Heart left ventricle (tissue), 16 donors: ENCODE data around the gene UBE2I. TPM values are rescaled to one million over a fixed set of nuclear protein-coding genes. Genes with fewer than 3 reads are reported as not detected.

Source experiments
- ATAC-seq, 4 donors: fragments of 200-7000 bp; cut with Tn5 transposase; one replicate each; pipeline ENCODE4 v1.9.1; 2020 to 2022; ENCODE audit warnings: moderate library complexity in 4 of 4, mild to moderate bottlenecking in 3 of 4, moderate number of reproducible peaks in 1 of 4
- DNase-seq, 5 donors: peaks; one replicate each; pipeline ENCODE4 v3.0.0-alpha.2; 2020
- H3K27ac ChIP-seq, 12 donors: fragments of 200-600 bp; sonication (generic) in 4 of 12; one replicate each; pipeline versions ENCODE4 v1.5.0 to v1.8.0; 2016 to 2022; ENCODE audit warnings: mild to moderate bottlenecking in 2 of 12
- H3K27me3 ChIP-seq, 9 donors: fragments of 200-600 bp; sonication (generic) in 2 of 9; one replicate each; pipeline versions ENCODE4 v1.5.1 to v1.8.0; 2016 to 2022; ENCODE audit warnings: mild to moderate bottlenecking in 3 of 9
- H3K36me3 ChIP-seq, 9 donors: fragments of 200-600 bp; sonication (generic) in 2 of 9; one replicate each; pipeline versions ENCODE4 v1.5.0 to v1.8.0; 2018 to 2022; ENCODE audit warnings: mild to moderate bottlenecking in 2 of 9
- H3K4me1 ChIP-seq, 12 donors: fragments of 200-600 bp; sonication (generic) in 4 of 12; one replicate each; pipeline versions ENCODE4 v1.5.0 to v1.8.0; 2016 to 2022; ENCODE audit warnings: mild to moderate bottlenecking in 3 of 12
- H3K4me3 ChIP-seq, 12 donors: fragments of 200-600 bp; sonication (generic) in 4 of 12; one replicate each; pipeline versions ENCODE4 v1.5.0 to v1.8.0; 2017 to 2022; ENCODE audit warnings: mild to moderate bottlenecking in 9 of 12, moderate library complexity in 4 of 12
- H3K9me3 ChIP-seq, 12 donors: fragments of 200-600 bp; sonication (generic) in 4 of 12; one replicate each; pipeline versions ENCODE4 v1.5.0 to v1.8.0; 2016 to 2022; ENCODE audit warnings: mild to moderate bottlenecking in 1 of 12
- POLR2A ChIP-seq, 2 donors: fragments of 450-650 bp; IDR thresholded peaks; one replicate each; pipeline ENCODE4 v1.6.1; 2017; ENCODE audit warnings: antibody characterized with exemption in 2 of 2, mild to moderate bottlenecking in 2 of 2, moderate library complexity in 2 of 2
- WGBS, 4 donors: extraction: QIAGEN DNeasy Blood & Tissue Kit in 2 of 4; methylation state at CpG; one replicate each; pipeline versions ENCODE4 v1.1.5 to v1.1.7; 2013 to 2018; 5-methylcytosine and 5-hydroxymethylcytosine counted together
- intact Hi-C, 10 donors: fragments of 100-400 bp; cut with DNase I; formaldehyde crosslinking; loops; one replicate each; pipeline versions ENCODE4 v1.11.1 to v1.14.2; 2022
- polyA plus RNA-seq, 2 donors: library from polyadenylated mRNA; stranded (reverse); fragments of 200-250 nt; gene quantifications; one replicate each; pipeline ENCODE4 v1.2.3, GENCODE V29; 2013
- total RNA-seq, 9 donors: library from RNA; depleted of rRNA in 2 of 9; stranded (reverse); fragments of >200 nt in 2 of 9; fragmentation: NEBNext Ultra II Directional in 3 of 9; extraction: Animal tissue kit (Norgen Biotek cat#: 25700) in 3 of 9; gene quantifications; one replicate each; pipeline versions ENCODE4 v1.1.0 to v1.2.4, GENCODE V29; 2016 to 2023
- TF ChIP-seq, protein P1 (sequence below), 12 donors: fragments of 200-600 bp; sonication (generic) in 4 of 12; IDR thresholded peaks; one replicate each; pipeline versions ENCODE4 v1.5.0 to v1.8.0; 2018 to 2022; ENCODE audit warnings: antibody characterized with exemption in 12 of 12, mild to moderate bottlenecking in 5 of 12
- donor health status: ischemic (EF 13 %, LVEDD 7.1; RV severe dilation, severe dysfunction).
- donor health status: healthy with polysubstance abuse.
- donor health status: DM: no; HTN: yes; CAD: no.
- donor health status: DM: no; HTN: no; CAD: no.
- donor health status: ischemic (EF 25% LVEDD 6.9; RV normal size, moderate dysfunction).
- donor health status: ischemic (EF 25% LVEDD 5.7; RV mildly dilated, moderate dysfunction).
- donor health status: healthy.
- donor health status: DM: yes; HTN: yes; CAD: no.
- donor health status: ischemic (EF 35%, LVEDD 5.7; RV mildly dilated, moderate dysfunction).
- donor health status: nonischemic (EF 11% LVEDD 7.7; RV severe dilation, severe dysfunction).
- donor health status: DM: yes; HTN: yes; CAD: no.
- donor health status: PGD.
- donor health status: ischemic (EF 29% LVEDD 5.4; RV normal size, mild dysfunction).
- donor health status: nonischemic (EF 23%, LVEDD 6.1; RV moderate dilation, normal function).

UBE2I gene
- total and polyA plus RNA-seq, 11 donors, result 59.3 to 105 (median 82.5) TPM

DNA sequence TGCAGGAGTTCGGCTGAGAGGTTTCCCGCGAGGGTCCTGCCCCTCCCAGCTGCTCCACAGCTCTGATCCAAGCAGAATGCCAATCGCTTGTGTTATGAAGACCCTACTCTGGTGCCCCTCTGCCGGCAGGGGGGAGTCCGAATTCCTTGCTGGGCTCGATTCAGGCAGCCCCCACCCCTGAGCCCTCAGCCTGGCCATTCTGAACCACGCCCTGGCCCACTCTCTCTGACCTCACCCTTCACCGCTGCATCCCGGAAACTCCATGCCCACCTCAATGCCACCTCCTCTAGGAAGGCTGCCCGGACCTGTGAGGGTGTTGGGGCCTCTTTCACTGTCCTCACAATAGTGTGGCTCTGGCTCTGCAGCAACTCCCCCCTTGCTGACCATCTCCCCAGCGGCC is 7.9 kb upstream of the UBE2I start:
- TF ChIP-seq, protein P1, sequence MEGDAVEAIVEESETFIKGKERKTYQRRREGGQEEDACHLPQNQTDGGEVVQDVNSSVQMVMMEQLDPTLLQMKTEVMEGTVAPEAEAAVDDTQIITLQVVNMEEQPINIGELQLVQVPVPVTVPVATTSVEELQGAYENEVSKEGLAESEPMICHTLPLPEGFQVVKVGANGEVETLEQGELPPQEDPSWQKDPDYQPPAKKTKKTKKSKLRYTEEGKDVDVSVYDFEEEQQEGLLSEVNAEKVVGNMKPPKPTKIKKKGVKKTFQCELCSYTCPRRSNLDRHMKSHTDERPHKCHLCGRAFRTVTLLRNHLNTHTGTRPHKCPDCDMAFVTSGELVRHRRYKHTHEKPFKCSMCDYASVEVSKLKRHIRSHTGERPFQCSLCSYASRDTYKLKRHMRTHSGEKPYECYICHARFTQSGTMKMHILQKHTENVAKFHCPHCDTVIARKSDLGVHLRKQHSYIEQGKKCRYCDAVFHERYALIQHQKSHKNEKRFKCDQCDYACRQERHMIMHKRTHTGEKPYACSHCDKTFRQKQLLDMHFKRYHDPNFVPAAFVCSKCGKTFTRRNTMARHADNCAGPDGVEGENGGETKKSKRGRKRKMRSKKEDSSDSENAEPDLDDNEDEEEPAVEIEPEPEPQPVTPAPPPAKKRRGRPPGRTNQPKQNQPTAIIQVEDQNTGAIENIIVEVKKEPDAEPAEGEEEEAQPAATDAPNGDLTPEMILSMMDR (IDR thresholded peaks at IDR 0.05), result no peak
- TF ChIP-seq POLR2A (IDR thresholded peaks at IDR 0.05), result no peak
- Histone ChIP-seq H3K36me3 (no peaks in the 10 kb centered on the region), H3K27ac (no peak overlapping the region), H3K9me3 (no peaks in the 10 kb centered on the region), H3K4me1 (peaks cover 0 to 19% (median 7%) of the 10 kb centered on the region in 12 donors), H3K4me3 (no peak overlapping the region), H3K27me3 (peaks cover 0 to 31% (median 12%) of the 10 kb centered on the region in 9 donors)
- WGBS, 4 donors, result 74 to 87% (median 78%) methylated on average over 12 of the region's 12 CpGs
- ATAC-seq (no peak), DNase-seq (no peak)
- intact Hi-C loops, result loop anchor here in 3 of 10 donors (10.0 kb wide), 2 partner anchors 103 to 113 kb away; partner anchors contain the start of gene UNKL (in 2 of the 3)

DNA sequence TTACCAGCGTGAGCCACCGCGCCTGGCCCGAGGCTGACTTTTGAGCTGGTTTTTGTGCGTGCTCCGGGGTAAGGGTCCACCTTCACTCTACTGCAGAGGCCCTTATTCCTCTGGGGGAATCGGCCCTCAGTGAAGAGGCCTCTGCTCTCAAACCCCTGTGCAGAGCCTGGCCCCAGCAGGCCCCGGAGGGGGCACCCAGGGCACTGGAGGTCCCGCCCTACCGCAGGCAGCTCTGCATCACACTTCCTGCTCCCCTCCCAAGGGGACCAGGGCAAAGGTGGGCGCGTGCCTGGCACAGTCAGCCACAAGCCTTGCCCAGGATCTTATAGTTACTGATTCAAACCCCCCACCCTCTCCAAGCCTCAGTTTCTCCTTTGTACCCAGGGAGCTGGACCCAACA is 3.6 kb upstream of the UBE2I start:
- TF ChIP-seq POLR2A (IDR thresholded peaks at IDR 0.05), result no peak
- TF ChIP-seq, protein P1 (IDR thresholded peaks at IDR 0.05), result no peak
- ATAC-seq (no peak), DNase-seq (no peak)
- H3K27me3 ChIP-seq, result peaks cover 0 to 10% (median 3%) of the 10 kb centered on the region in 9 donors
- peaks cover under 1 to 21% (median 9%) of the 10 kb centered on the region in 12 donors for H3K4me1 ChIP-seq
- H3K27ac ChIP-seq, result no peak overlapping the region
- WGBS, 4 donors, result 73 to 88% (median 82%) methylated on average over 11 to 12 of the region's 12 CpGs
- no peaks in the 10 kb centered on the region for H3K36me3 ChIP-seq
- intact Hi-C loops, result loop anchor here in 5 of 10 donors (5.0 to 10.0 kb wide), 5 partner anchors 41 to 109 kb away; partner anchors contain the start of genes UNKL (in 3 of the 5), GNPTG (in 1 of the 5) and TSR3 (in 1 of the 5)
- H3K9me3 ChIP-seq, result no peaks in the 10 kb centered on the region
- no peak overlapping the region for H3K4me3 ChIP-seq

DNA sequence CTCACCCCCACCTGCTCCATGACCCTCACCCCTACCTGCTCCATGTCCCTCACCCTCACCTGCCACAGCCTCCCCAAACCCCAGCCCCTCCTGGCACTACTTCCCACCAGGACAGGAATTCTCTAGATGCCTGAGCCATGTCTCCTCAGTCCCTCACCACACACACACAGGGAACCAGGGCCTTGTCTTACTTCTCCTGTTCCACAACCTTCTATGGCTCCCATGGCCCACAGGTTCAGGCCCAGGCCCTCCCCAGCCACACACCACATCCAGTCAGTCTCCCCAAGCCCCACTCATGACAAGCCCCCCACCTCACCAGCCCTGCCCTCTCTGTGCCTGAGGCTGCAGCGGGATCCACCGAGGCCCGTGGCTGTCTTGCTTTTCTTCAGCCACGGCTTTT is 3.1 kb upstream of the UBE2I start:
- no peak for DNase-seq
- 66 to 67% (median 67%) methylated on average over 4 of the region's 4 CpGs for WGBS, 4 donors

More for the DNA sequence above, 3.1 kb upstream of the UBE2I start:
- Histone ChIP-seq H3K4me3 (no peak overlapping the region), H3K4me1 (peaks cover 6 to 23% (median 10%) of the 10 kb centered on the region in 12 donors), H3K9me3 (no peaks in the 10 kb centered on the region), H3K27me3 (peaks cover 0 to 5% (median 0%) of the 10 kb centered on the region in 9 donors), H3K27ac (no peak overlapping the region), H3K36me3 (no peaks in the 10 kb centered on the region)
- ATAC-seq, result no peak
- intact Hi-C loops, result loop anchor here in 5 of 10 donors (5.0 to 10.0 kb wide), 5 partner anchors 41 to 108 kb away; partner anchors contain the start of genes UNKL (in 3 of the 5), GNPTG (in 1 of the 5) and TSR3 (in 1 of the 5)
- TF ChIP-seq, protein P1 (IDR thresholded peaks at IDR 0.05), result no peak
- no peak for TF ChIP-seq POLR2A (IDR thresholded peaks at IDR 0.05)
